A549 (cell line): ENCODE measurements around the gene USP2. TPM values are rescaled to one million over a fixed set of nuclear protein-coding genes. Genes with fewer than 3 reads are reported as not detected.

Experiments used
- ATAC-seq, 2 experiments: fragments of 200-7000 bp in 1 of 2; fragments of >200 bp in 1 of 2; cut with Nextera tagmentation in 1 of 2; cut with Tn5 transposase in 1 of 2; 3 replicates each; pipeline versions ENCODE4 v1.8.0 to v1.9.1; 2018 to 2020; ENCODE audit warnings: mild to moderate bottlenecking in 1 of 2, moderate library complexity in 1 of 2
- CTCF ChIA-PET: fragments of 300-600 bp; sonication (Branson Sonifier 250); formaldehyde crosslinking; extraction: SDS; loops from one replicate; lab custom pipeline; 2021; ENCODE audit warnings: antibody characterized with exemption, inconsistent platforms; lab: Yijun Ruan, JAX
- POLR2A ChIA-PET: fragments of 350-600 bp; formaldehyde crosslinking; extraction: SDS; loops from one replicate; lab custom pipeline; 2021; ENCODE audit warnings: antibody characterized with exemption, inconsistent platforms; lab: Yijun Ruan, JAX
- DNase-seq, 2 experiments: peaks; one replicate each; pipeline versions ENCODE4 v3.0.0 to v3.0.0-alpha.2; 2011 to 2016; ENCODE audit warnings: low read depth in 1 of 2, low spot score in 1 of 2
- FAIRE-seq: peaks from 2 replicates; lab custom pipeline; 2011; peaks lifted over from hg19 to GRCh38; lab: Jason Lieb, UNC
- H3K27ac ChIP-seq, 2 experiments: fragments of >200 bp; sonication (Bioruptor Twin); formaldehyde crosslinking; 3 replicates each; pipeline ENCODE4 v1.5.1; 2016 to 2017
- H3K4me1 ChIP-seq: fragments of >200 bp; sonication (Bioruptor Twin); formaldehyde crosslinking; 3 replicates; pipeline ENCODE4 v1.6.1; 2016
- H3K4me2 ChIP-seq: fragments of >200 bp; sonication (Bioruptor Twin); formaldehyde crosslinking; 3 replicates; pipeline ENCODE4 v1.6.1; 2016
- H3K4me3 ChIP-seq: fragments of >200 bp; sonication (Bioruptor Twin); formaldehyde crosslinking; 3 replicates; pipeline ENCODE4 v1.5.1; 2016
- H3K9me3 ChIP-seq: fragments of >200 bp; sonication (Bioruptor Twin); formaldehyde crosslinking; 3 replicates; pipeline ENCODE4 v1.6.1; 2016
- CTCF ChIP-seq: fragments of >200 bp; sonication (Bioruptor Twin); formaldehyde crosslinking; IDR thresholded peaks from 3 replicates; pipeline ENCODE4 v1.5.1; 2016
- EHMT2 ChIP-seq: fragments of 200-600 bp; sonication (generic); IDR thresholded peaks from 2 replicates; pipeline ENCODE4 v1.6.1; 2016; ENCODE audit warnings: antibody characterized with exemption, low read depth, mild to moderate bottlenecking, moderate library complexity
- HDAC2 ChIP-seq: fragments of 200-600 bp; sonication (generic); IDR thresholded peaks from 2 replicates; pipeline ENCODE4 v1.6.1; 2016
- HEYL ChIP-seq: fragments of 250-450 bp; sonication (Bioruptor Pico); IDR thresholded peaks from 2 replicates; pipeline ENCODE4 v1.8.0; 2021; ENCODE audit warnings: mild to moderate bottlenecking, moderate library complexity
- HMGXB4 ChIP-seq: fragments of 250-450 bp; sonication (Bioruptor Pico); IDR thresholded peaks from 2 replicates; pipeline ENCODE4 v1.5.0; 2021; ENCODE audit warnings: mild to moderate bottlenecking, moderate library complexity, borderline replicate concordance
- HOXA7 ChIP-seq: fragments of 250-450 bp; sonication (Bioruptor Pico); IDR thresholded peaks from 2 replicates; pipeline ENCODE4 v1.5.0; 2020; ENCODE audit warnings: mild to moderate bottlenecking, moderate library complexity
- HOXB5 ChIP-seq: fragments of 250-450 bp; sonication (Bioruptor Pico); IDR thresholded peaks from 2 replicates; pipeline ENCODE4 v1.5.0; 2020; ENCODE audit warnings: mild to moderate bottlenecking, moderate library complexity
- JUN ChIP-seq, 2 experiments: fragments of >200 bp; sonication (Bioruptor Twin); formaldehyde crosslinking; IDR thresholded peaks; 2 replicates in 1 of 2; 3 replicates in 1 of 2; pipeline ENCODE4 v1.6.1; 2016 to 2017
- MAX ChIP-seq: IDR thresholded peaks from 2 replicates; pipeline ENCODE4 v1.6.1; 2012
- MAZ ChIP-seq: fragments of 150-350 bp; IDR thresholded peaks from 2 replicates; pipeline ENCODE4 v1.6.1; 2014; ENCODE audit warnings: antibody characterized with exemption, low read depth, low read length, borderline replicate concordance
- RAD21 ChIP-seq, 2 experiments: fragments of >200 bp in 1 of 2; sonication (Bioruptor Twin) in 1 of 2; formaldehyde crosslinking in 1 of 2; IDR thresholded peaks in 1 of 2; conservative IDR thresholded peaks in 1 of 2; 2 replicates in 1 of 2; 3 replicates in 1 of 2; pipeline ENCODE4 v1.6.1; 2012 to 2018; ENCODE audit warnings: inconsistent platforms in 1 of 2
- SMC3 ChIP-seq: fragments of >200 bp; sonication (Bioruptor Twin); formaldehyde crosslinking; IDR thresholded peaks from 3 replicates; pipeline ENCODE4 v1.6.1; 2018; ENCODE audit warnings: inconsistent platforms
- TFCP2L1 ChIP-seq: fragments of 250-450 bp; sonication (Bioruptor Pico); IDR thresholded peaks from 2 replicates; pipeline ENCODE4 v1.5.0; 2021; ENCODE audit warnings: mild to moderate bottlenecking
- TP53 ChIP-seq: fragments of 250-450 bp; sonication (Bioruptor Pico); IDR thresholded peaks from 2 replicates; pipeline ENCODE4 v1.5.0; 2021; ENCODE audit warnings: mild to moderate bottlenecking, moderate library complexity
- ZNF302 ChIP-seq: fragments of 250-450 bp; sonication (Bioruptor Pico); IDR thresholded peaks from 2 replicates; pipeline ENCODE4 v1.9.0; 2021; ENCODE audit warnings: inconsistent platforms, mild to moderate bottlenecking, moderate library complexity
- WGBS: methylation state at CpG from one replicate; pipeline ENCODE4 v1.1.6; 2017; ENCODE audit errors: missing lambda C conversion rate; 5-methylcytosine and 5-hydroxymethylcytosine counted together
- polyA plus RNA-seq, 4 experiments: library from polyadenylated mRNA; depleted of rRNA in 3 of 4; stranded (reverse); fragments of >200 nt; fragmentation: RNase III in 1 of 4; extraction: RNeasy Plus Mini Kit Qiagen cat#74134 plus additional on column Dnase treatment in 1 of 4; gene quantifications; 2 replicates in 3 of 4; 3 replicates in 1 of 4; pipeline ENCODE4 v1.2.3, GENCODE V29; 2011 to 2017

USP2 gene
- polyA plus RNA-seq, 2 of the 4 experiments (the other 2 are of a cell fraction): 0.30 to 0.48 TPM

GRCh38 chr11:119375337-119376196, 5.9 kb downstream of the USP2 start (continued):
- TF ChIP-seq MAX: no peak
- no peak for TF ChIP-seq EHMT2
- TF ChIP-seq TP53: no peak
- no peak for TF ChIP-seq TFCP2L1

GRCh38 chr11:119374632-119375336, 6.7 kb downstream of the USP2 start:
- WGBS: 19% methylated on average over 3 of the region's 11 CpGs
- FAIRE-seq: no peak
- no peaks in the 10 kb centered on the region for H3K9me3 ChIP-seq
- ATAC-seq: peak in 1 of 2 experiments; percentile 9; a peak in 2 of 6 replicates
- ChIA-PET CTCF (interaction anchor here (0.6 to 20.0 kb wide), 30 partner anchors 9 to 231 kb away, joined by 3 to 341 read pairs (median 5); partner anchors contain the start of genes C1QTNF5, CBL, MFRP and RNF26), POLR2A (interaction anchor here (0.6 kb wide), 2 partner anchors 37 to 290 kb away, joined by 3 to 4 read pairs; no protein-coding TSS in a partner anchor)
- H3K4me2 ChIP-seq: no peak overlapping the region
- H3K4me1 ChIP-seq: peaks cover 15% of the 10 kb centered on the region; the same call in 2 of the 3 replicates
- H3K4me3 ChIP-seq: no peak overlapping the region
- TF ChIP-seq MAZ: no peak
- TF ChIP-seq, all 56 proteins: peak for 0
- no peak for DNase-seq
- H3K27ac ChIP-seq: no peak overlapping the region

- CTCF ChIA-PET: interaction anchor here (0.6 to 20.0 kb wide), 34 partner anchors 10 to 230 kb away, joined by 3 to 341 read pairs (median 5); partner anchors contain the start of genes C1QTNF5, CBL, MFRP and RNF26
These were observed 7.4 kb downstream of the USP2 start for GRCh38 chr11:119373921-119374631.

More at GRCh38 chr11:119373921-119374631, 7.4 kb downstream of the USP2 start:
- peak; percentile 52 to 72 for DNase-seq
- Histone ChIP-seq H3K27ac (no peak overlapping the region), H3K4me2 (no peak overlapping the region), H3K4me1 (peaks cover 19% of the 10 kb centered on the region), H3K9me3 (no peaks in the 10 kb centered on the region), H3K4me3 (no peak overlapping the region)
- ATAC-seq: peak; percentile 67 to 87
- POLR2A ChIA-PET: interaction anchor here (0.6 kb wide), 1 partner anchor 36 kb away, joined by 3 read pairs; no protein-coding TSS in a partner anchor
- WGBS: 63% methylated on average over 4 of the region's 5 CpGs
- FAIRE-seq: no peak
- TF ChIP-seq HMGXB4 (CRISPR knock-in tag): no peak
- no peak for TF ChIP-seq HEYL (CRISPR knock-in tag)
- no peak for TF ChIP-seq JUN (IDR thresholded peaks at IDR 0.05)
- no peak for TF ChIP-seq MAX
- TF ChIP-seq CTCF: peak; percentile 73
- no peak for TF ChIP-seq HDAC2
- TF ChIP-seq HOXB5: no peak
- TF ChIP-seq ZNF302 (CRISPR knock-in tag): no peak
- TF ChIP-seq SMC3: peak; percentile 63
- TF ChIP-seq RAD21 (conservative IDR thresholded peaks at IDR 0.05 in 1 of 2, IDR thresholded peaks at IDR 0.05 in 1 of 2): peak; percentile 80 to 88
- TF ChIP-seq HOXA7: no peak
